Measurements from ENCODE around the gene RPL37A. TPM values are rescaled to one million over a fixed set of nuclear protein-coding genes. Genes with fewer than 3 reads are reported as not detected.

RPL37A gene
- total and polyA plus RNA-seq, 10 donors = 688 to 9,110 (median 2,096) TPM

DNA sequence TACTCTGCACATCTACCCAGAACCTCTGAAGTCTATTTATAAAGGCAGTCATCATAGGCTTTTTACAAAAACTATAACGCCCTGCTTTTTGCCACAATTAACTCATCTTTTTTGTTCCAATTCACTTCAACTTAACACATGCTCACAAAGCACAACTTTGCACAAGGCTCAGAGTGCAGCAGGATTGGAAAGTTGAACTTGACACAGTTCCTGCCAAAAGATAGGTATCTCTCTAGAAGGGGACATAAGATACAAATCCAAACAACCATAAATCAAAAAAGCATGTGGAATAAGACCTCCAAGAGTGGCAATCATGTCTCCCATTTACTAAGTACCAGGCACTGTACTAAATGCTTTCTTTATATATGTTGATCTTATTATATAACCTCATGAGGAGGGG is 36.2 kb downstream of the RPL37A start:
- peaks cover 0 to 47% (median 26%) of the 10 kb centered on the region in 6 donors for H3K4me1 ChIP-seq
- TF ChIP-seq, protein P1, sequence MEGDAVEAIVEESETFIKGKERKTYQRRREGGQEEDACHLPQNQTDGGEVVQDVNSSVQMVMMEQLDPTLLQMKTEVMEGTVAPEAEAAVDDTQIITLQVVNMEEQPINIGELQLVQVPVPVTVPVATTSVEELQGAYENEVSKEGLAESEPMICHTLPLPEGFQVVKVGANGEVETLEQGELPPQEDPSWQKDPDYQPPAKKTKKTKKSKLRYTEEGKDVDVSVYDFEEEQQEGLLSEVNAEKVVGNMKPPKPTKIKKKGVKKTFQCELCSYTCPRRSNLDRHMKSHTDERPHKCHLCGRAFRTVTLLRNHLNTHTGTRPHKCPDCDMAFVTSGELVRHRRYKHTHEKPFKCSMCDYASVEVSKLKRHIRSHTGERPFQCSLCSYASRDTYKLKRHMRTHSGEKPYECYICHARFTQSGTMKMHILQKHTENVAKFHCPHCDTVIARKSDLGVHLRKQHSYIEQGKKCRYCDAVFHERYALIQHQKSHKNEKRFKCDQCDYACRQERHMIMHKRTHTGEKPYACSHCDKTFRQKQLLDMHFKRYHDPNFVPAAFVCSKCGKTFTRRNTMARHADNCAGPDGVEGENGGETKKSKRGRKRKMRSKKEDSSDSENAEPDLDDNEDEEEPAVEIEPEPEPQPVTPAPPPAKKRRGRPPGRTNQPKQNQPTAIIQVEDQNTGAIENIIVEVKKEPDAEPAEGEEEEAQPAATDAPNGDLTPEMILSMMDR (IDR thresholded peaks at IDR 0.05 in 8 of 11, conservative IDR thresholded peaks at IDR 0.05 in 3 of 11) = no peak
- TF ChIP-seq POLR2AphosphoS5 (IDR thresholded peaks at IDR 0.05) = no peak
- no peak for TF ChIP-seq POLR2A (IDR thresholded peaks at IDR 0.05)
- H3K4me3 ChIP-seq = no peak overlapping the region
- H3K9me3 ChIP-seq = no peaks in the 10 kb centered on the region
- no peak for DNase-seq
- WGBS, 5 donors = 51 to 75% (median 66%) methylated on average over 1 of the region's 1 CpG
- peaks cover 0 to 4% (median 0%) of the 10 kb centered on the region in 7 donors for H3K27me3 ChIP-seq (replicated peaks in 1 of 7)
- H3K27ac ChIP-seq = peak overlapping the region; percentile 42 to 82 (median 77)
- no peaks in the 10 kb centered on the region for H3K36me3 ChIP-seq
- intact Hi-C loops (cut with DNase I; ENCODE audit: low total_unique reads) = no loop called here

- Histone ChIP-seq H3K27me3 (replicated peaks in 1 of 7) (peaks cover 0 to 4% (median 0%) of the 10 kb centered on the region in 7 donors), H3K4me3 (no peak overlapping the region), H3K27ac (peak overlapping the region; percentile 42 to 82 (median 77)), H3K9me3 (no peaks in the 10 kb centered on the region), H3K36me3 (no peaks in the 10 kb centered on the region), H3K4me1 (peaks cover 0 to 53% (median 32%) of the 10 kb centered on the region in 6 donors)
- TF ChIP-seq, protein P1 (IDR thresholded peaks at IDR 0.05 in 8 of 11, conservative IDR thresholded peaks at IDR 0.05 in 3 of 11) = no peak
- TF ChIP-seq POLR2AphosphoS5 (IDR thresholded peaks at IDR 0.05) = peak; percentile 38 to 84 (median 83)
- TF ChIP-seq POLR2A (IDR thresholded peaks at IDR 0.05) = no peak
- intact Hi-C loops (cut with DNase I; ENCODE audit: low total_unique reads) = no loop called here
- 18 to 30% (median 25%) methylated on average over 10 of the region's 10 CpGs for WGBS, 5 donors
- no peak for DNase-seq
Measured at GRCh38 chr2:216535454-216535995, 36.9 kb downstream of the RPL37A start.

DNA sequence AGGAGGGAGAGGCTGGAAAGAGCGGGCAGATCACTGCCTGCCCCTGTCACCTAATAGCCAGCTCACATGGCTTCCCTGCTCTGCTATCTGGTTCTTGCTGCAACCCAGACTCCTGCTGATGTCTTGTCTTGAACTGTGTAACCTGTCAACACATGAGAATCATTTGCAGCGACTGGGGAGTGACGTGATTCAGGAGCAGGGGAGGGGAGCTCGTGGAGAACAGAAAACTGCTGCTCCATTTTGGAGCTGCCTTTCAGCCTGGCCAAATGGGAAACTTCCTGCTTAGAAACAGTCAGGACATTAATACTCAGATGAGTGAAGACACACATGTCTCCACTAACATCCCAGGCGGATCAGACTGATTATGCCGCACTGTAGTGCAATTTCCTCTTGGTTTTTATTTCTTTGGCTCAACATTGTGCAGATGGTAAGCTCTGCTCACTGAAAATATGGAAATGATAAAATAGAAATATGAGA is 38.1 kb downstream of the RPL37A start:
- DNase-seq = no peak

GRCh38 chr2:216537366-216537765 is 38.7 kb downstream of the RPL37A start:
- peaks cover 0 to 58% (median 38%) of the 10 kb centered on the region in 6 donors for H3K4me1 ChIP-seq
- 82 to 93% (median 89%) methylated on average over 4 of the region's 4 CpGs for WGBS, 5 donors
- intact Hi-C loops (cut with DNase I; ENCODE audit: low total_unique reads) = no loop called here

More for the DNA sequence above, 38.1 kb downstream of the RPL37A start:
- intact Hi-C loops (cut with DNase I; ENCODE audit: low total_unique reads) = no loop called here
- peak overlapping the region in 7 of 8 donors; percentile 73 to 82 (median 78) for H3K27ac ChIP-seq
- no peaks in the 10 kb centered on the region for H3K36me3 ChIP-seq
- no peaks in the 10 kb centered on the region for H3K9me3 ChIP-seq
- H3K27me3 ChIP-seq (replicated peaks in 1 of 7) = peaks cover 0 to 4% (median 0%) of the 10 kb centered on the region in 7 donors
- WGBS, 5 donors = 65 to 78% (median 73%) methylated on average over 6 of the region's 6 CpGs
- no peak overlapping the region for H3K4me3 ChIP-seq
- H3K4me1 ChIP-seq = peaks cover 0 to 58% (median 38%) of the 10 kb centered on the region in 6 donors
- peak in 2 of 3 donors; percentile 45 to 68 for TF ChIP-seq POLR2AphosphoS5 (IDR thresholded peaks at IDR 0.05)
- TF ChIP-seq, protein P1 (IDR thresholded peaks at IDR 0.05 in 8 of 11, conservative IDR thresholded peaks at IDR 0.05 in 3 of 11) = no peak
- TF ChIP-seq POLR2A (IDR thresholded peaks at IDR 0.05) = no peak

More at GRCh38 chr2:216537366-216537765, 38.7 kb downstream of the RPL37A start:
- Histone ChIP-seq H3K27ac (peak overlapping the region in 6 of 8 donors; percentile 73 to 82 (median 78)), H3K27me3 (replicated peaks in 1 of 7) (peaks cover 0 to 4% (median 0%) of the 10 kb centered on the region in 7 donors), H3K9me3 (no peaks in the 10 kb centered on the region), H3K36me3 (no peaks in the 10 kb centered on the region), H3K4me3 (no peak overlapping the region)
- no peak for DNase-seq
- no peak for TF ChIP-seq POLR2AphosphoS5 (IDR thresholded peaks at IDR 0.05)
- TF ChIP-seq, protein P1 (IDR thresholded peaks at IDR 0.05 in 8 of 11, conservative IDR thresholded peaks at IDR 0.05 in 3 of 11) = no peak
- no peak for TF ChIP-seq POLR2A (IDR thresholded peaks at IDR 0.05)

Measured in spleen (tissue), 11 donors.